SK-N-SH treated with all-trans-retinoic acid at 6 μM for 48 hours (cell line): Measurements from ENCODE around the gene ID2.

ENCODE experiments used
- ATAC-seq: fragments of 200-7000 bp; cut with Tn5 transposase; 3 replicates; pipeline ENCODE4 v1.9.1; 2020; ENCODE audit warnings: mild to moderate bottlenecking, moderate library complexity
- ARNTL ChIP-seq: fragments of 450-650 bp; formaldehyde crosslinking; IDR thresholded peaks from 2 replicates; pipeline ENCODE4 v1.5.0; 2020; ENCODE audit warnings: low read depth, mild to moderate bottlenecking, moderate library complexity, borderline replicate concordance
- BACH2 ChIP-seq: fragments of 250-450 bp; sonication (Bioruptor Pico); IDR thresholded peaks from 2 replicates; pipeline ENCODE4 v1.9.0; 2021; ENCODE audit warnings: mild to moderate bottlenecking, borderline replicate concordance
- CREB5 ChIP-seq: fragments of 250-450 bp; sonication (Bioruptor Pico); IDR thresholded peaks from 2 replicates; pipeline ENCODE4 v1.5.1; 2020; ENCODE audit warnings: low read depth, mild to moderate bottlenecking, moderate library complexity
- CSDC2 ChIP-seq: fragments of 250-450 bp; sonication (Bioruptor Pico); IDR thresholded peaks from 2 replicates; pipeline ENCODE4 v1.5.0; 2020; ENCODE audit warnings: mild to moderate bottlenecking, moderate library complexity
- ESRRG ChIP-seq: fragments of 250-450 bp; sonication (Bioruptor Pico); IDR thresholded peaks from 2 replicates; pipeline ENCODE4 v1.6.1; 2021; ENCODE audit warnings: mild to moderate bottlenecking
- ISL1 ChIP-seq: fragments of 250-450 bp; sonication (Bioruptor Pico); IDR thresholded peaks from 2 replicates; pipeline ENCODE4 v2.1.2; 2022; ENCODE audit warnings: mild to moderate bottlenecking, moderate library complexity
- PATZ1 ChIP-seq: fragments of 250-450 bp; sonication (Bioruptor Pico); IDR thresholded peaks from 2 replicates; pipeline ENCODE4 v1.8.0; 2020; ENCODE audit warnings: mild to moderate bottlenecking, moderate library complexity, borderline replicate concordance
- POU6F1 ChIP-seq: fragments of 250-450 bp; sonication (Bioruptor Pico); IDR thresholded peaks from 2 replicates; pipeline ENCODE4 v1.8.0; 2021; ENCODE audit warnings: low read depth, mild to moderate bottlenecking, moderate library complexity, borderline replicate concordance
- PPARA ChIP-seq: fragments of 250-450 bp; sonication (Bioruptor Pico); IDR thresholded peaks from 2 replicates; pipeline ENCODE4 v1.5.0; 2020; ENCODE audit warnings: mild to moderate bottlenecking, borderline replicate concordance
- RARB ChIP-seq: fragments of 250-450 bp; sonication (Bioruptor Pico); IDR thresholded peaks from 2 replicates; pipeline ENCODE4 v1.8.0; 2021; ENCODE audit warnings: mild to moderate bottlenecking, moderate library complexity
- SNAI2 ChIP-seq: fragments of 250-450 bp; sonication (Bioruptor Pico); IDR thresholded peaks from 2 replicates; pipeline ENCODE4 v1.5.0; 2020; ENCODE audit warnings: mild to moderate bottlenecking, moderate library complexity
- TCF4 ChIP-seq: fragments of 250-450 bp; sonication (Bioruptor Pico); IDR thresholded peaks from 2 replicates; pipeline ENCODE4 v1.8.0; 2021; ENCODE audit warnings: mild to moderate bottlenecking, moderate library complexity, borderline replicate concordance
- TOX ChIP-seq: fragments of 250-450 bp; sonication (Bioruptor Pico); IDR thresholded peaks from 2 replicates; pipeline ENCODE4 v1.8.0; 2021; ENCODE audit warnings: mild to moderate bottlenecking, moderate library complexity, borderline replicate concordance
- ZC3H10 ChIP-seq: fragments of 250-450 bp; sonication (Bioruptor Pico); IDR thresholded peaks from 2 replicates; pipeline ENCODE4 v1.5.1; 2021; ENCODE audit warnings: mild to moderate bottlenecking, moderate library complexity
- ZFP30 ChIP-seq: fragments of 450-650 bp; formaldehyde crosslinking; IDR thresholded peaks from 2 replicates; pipeline ENCODE4 v1.5.0; 2022; ENCODE audit warnings: mild to moderate bottlenecking, moderate library complexity
- ZNF565 ChIP-seq: fragments of 450-650 bp; formaldehyde crosslinking; conservative IDR thresholded peaks from 2 replicates; pipeline ENCODE4 v1.5.0; 2020; ENCODE audit warnings: low read depth, mild to moderate bottlenecking, moderate library complexity
- ZNF70 ChIP-seq: fragments of 450-650 bp; formaldehyde crosslinking; IDR thresholded peaks from 2 replicates; pipeline ENCODE4 v1.5.0; 2020; ENCODE audit warnings: mild to moderate bottlenecking, moderate library complexity
- ZNF8 ChIP-seq: fragments of 450-650 bp; formaldehyde crosslinking; IDR thresholded peaks from 2 replicates; pipeline ENCODE4 v1.5.0; 2020; ENCODE audit warnings: mild to moderate bottlenecking, moderate library complexity
- TF ChIP-seq, protein P1 (sequence below): fragments of 250-450 bp; sonication (Bioruptor Pico); IDR thresholded peaks from 2 replicates; pipeline ENCODE4 v1.5.1; 2021; ENCODE audit warnings: mild to moderate bottlenecking, moderate library complexity

ID2 gene

GRCh38 chr2:8634466-8635172, 47.2 kb upstream of the ID2 start:
- TF ChIP-seq SNAI2 (no peak), CSDC2 (CRISPR knock-in tag) (no peak), TCF4 (CRISPR knock-in tag) (no peak), ZNF8 (CRISPR knock-in tag) (no peak), PATZ1 (CRISPR knock-in tag) (no peak), ARNTL (no peak), TOX (CRISPR knock-in tag) (no peak), PPARA (CRISPR knock-in tag) (no peak), ZC3H10 (CRISPR knock-in tag) (no peak), POU6F1 (no peak)
- ATAC-seq: no peak

- no peak for TF ChIP-seq ESRRG (CRISPR knock-in tag)
- no peak for TF ChIP-seq ZNF565 (CRISPR knock-in tag)
- no peak for TF ChIP-seq BACH2 (CRISPR knock-in tag)
- no peak for TF ChIP-seq ZC3H10 (CRISPR knock-in tag)
- no peak for TF ChIP-seq ZNF70
- TF ChIP-seq CSDC2 (CRISPR knock-in tag): no peak
- TF ChIP-seq TCF4 (CRISPR knock-in tag): no peak
- no peak for TF ChIP-seq RARB (CRISPR knock-in tag)
- TF ChIP-seq, protein P1, sequence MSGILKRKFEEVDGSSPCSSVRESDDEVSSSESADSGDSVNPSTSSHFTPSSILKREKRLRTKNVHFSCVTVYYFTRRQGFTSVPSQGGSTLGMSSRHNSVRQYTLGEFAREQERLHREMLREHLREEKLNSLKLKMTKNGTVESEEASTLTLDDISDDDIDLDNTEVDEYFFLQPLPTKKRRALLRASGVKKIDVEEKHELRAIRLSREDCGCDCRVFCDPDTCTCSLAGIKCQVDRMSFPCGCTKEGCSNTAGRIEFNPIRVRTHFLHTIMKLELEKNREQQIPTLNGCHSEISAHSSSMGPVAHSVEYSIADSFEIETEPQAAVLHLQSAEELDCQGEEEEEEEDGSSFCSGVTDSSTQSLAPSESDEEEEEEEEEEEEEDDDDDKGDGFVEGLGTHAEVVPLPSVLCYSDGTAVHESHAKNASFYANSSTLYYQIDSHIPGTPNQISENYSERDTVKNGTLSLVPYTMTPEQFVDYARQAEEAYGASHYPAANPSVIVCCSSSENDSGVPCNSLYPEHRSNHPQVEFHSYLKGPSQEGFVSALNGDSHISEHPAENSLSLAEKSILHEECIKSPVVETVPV: no peak
- TF ChIP-seq POU6F1: no peak
- no peak for TF ChIP-seq PATZ1 (CRISPR knock-in tag)
- no peak for TF ChIP-seq CREB5
- TF ChIP-seq ISL1 (CRISPR knock-in tag): no peak
- TF ChIP-seq ZFP30 (CRISPR knock-in tag): no peak
- no peak for TF ChIP-seq ZNF8 (CRISPR knock-in tag)
- TF ChIP-seq, all 23 proteins: peak for 0
- no peak for ATAC-seq
Measured at GRCh38 chr2:8636041-8636491, 45.8 kb upstream of the ID2 start.
